Prostate gland (tissue), 2 donors: ENCODE results near the gene EFCAB13.

Experiments used
- CTCF ChIP-seq, 4 experiments: fragments of 200-600 bp in 2 of 4; fragments of 450-650 bp in 2 of 4; sonication (generic) in 2 of 4; IDR thresholded peaks; 1 replicate in 3 of 4; 2 replicates in 1 of 4; pipeline ENCODE4 v1.5.1; 2016 to 2019; ENCODE audit warnings: antibody characterized with exemption in 4 of 4, mild to moderate bottlenecking in 2 of 4, moderate library complexity in 2 of 4
- POLR2A ChIP-seq: fragments of 450-650 bp; IDR thresholded peaks from one replicate; pipeline ENCODE4 v1.6.1; 2016; ENCODE audit warnings: antibody characterized with exemption, mild to moderate bottlenecking
- POLR2AphosphoS5 ChIP-seq: sonication (generic); formaldehyde crosslinking; IDR thresholded peaks from one replicate; pipeline ENCODE4 v1.6.1; 2017; ENCODE audit warnings: antibody characterized with exemption

GRCh38 chr17:47288531-47289116, 35.1 kb upstream of the EFCAB13 start:
- TF ChIP-seq POLR2A (no peak), CTCF (IDR thresholded peaks at IDR 0.05) (no peak), POLR2AphosphoS5 (no peak)
